ENCODE measurements around the gene CORT.

- TF ChIP-seq POLR2A (IDR thresholded peaks at IDR 0.05) (no peak), CTCF (IDR thresholded peaks at IDR 0.05) (no peak)
Measured at GRCh38 chr1:10424651-10425050, 25.2 kb upstream of the CORT start.

All from Peyer's patch (tissue), 4 donors.